ENCODE results near the gene USH1C. TPM values are rescaled to one million over a fixed set of nuclear protein-coding genes. Genes with fewer than 3 reads are reported as not detected.

USH1C gene
- total RNA-seq, 1 experiment from 2014 or later: 101 TPM

DNA sequence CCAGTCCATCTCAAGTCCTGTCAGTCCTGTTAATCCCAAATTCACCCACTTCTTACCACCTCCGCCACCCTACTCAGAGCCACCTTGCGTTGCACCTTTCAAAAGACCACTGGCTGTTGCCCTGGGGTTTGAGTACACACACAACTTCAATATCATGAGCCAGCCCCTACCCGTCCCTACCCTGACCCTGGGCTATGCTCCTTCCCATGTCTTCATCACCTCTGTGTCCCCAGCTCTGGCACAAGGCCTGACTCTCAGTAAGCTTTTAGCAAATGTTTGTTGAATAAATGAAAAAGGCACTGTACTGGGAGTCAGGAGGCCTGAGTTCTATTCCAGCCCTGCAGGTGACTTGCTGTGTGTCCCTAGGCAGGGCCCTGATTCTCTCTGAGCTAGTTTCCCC is 29.3 kb upstream of the USH1C start:
- TF ChIP-seq, protein P1, sequence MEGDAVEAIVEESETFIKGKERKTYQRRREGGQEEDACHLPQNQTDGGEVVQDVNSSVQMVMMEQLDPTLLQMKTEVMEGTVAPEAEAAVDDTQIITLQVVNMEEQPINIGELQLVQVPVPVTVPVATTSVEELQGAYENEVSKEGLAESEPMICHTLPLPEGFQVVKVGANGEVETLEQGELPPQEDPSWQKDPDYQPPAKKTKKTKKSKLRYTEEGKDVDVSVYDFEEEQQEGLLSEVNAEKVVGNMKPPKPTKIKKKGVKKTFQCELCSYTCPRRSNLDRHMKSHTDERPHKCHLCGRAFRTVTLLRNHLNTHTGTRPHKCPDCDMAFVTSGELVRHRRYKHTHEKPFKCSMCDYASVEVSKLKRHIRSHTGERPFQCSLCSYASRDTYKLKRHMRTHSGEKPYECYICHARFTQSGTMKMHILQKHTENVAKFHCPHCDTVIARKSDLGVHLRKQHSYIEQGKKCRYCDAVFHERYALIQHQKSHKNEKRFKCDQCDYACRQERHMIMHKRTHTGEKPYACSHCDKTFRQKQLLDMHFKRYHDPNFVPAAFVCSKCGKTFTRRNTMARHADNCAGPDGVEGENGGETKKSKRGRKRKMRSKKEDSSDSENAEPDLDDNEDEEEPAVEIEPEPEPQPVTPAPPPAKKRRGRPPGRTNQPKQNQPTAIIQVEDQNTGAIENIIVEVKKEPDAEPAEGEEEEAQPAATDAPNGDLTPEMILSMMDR (IDR thresholded peaks at IDR 0.05; ENCODE audit: insufficient read depth in 1 of 2, low read depth in 1 of 2, low read length in 1 of 2, severe bottlenecking in 1 of 2, unreplicated experiment in 1 of 2): no peak
- no peaks in the 10 kb centered on the region for H3K36me3 ChIP-seq (ENCODE audit: control insufficient read depth, insufficient read depth, low read length)
- H3K9me3 Mint-ChIP-seq (ENCODE audit: unreplicated experiment): no peaks in the 10 kb centered on the region
- intact Hi-C loops (cut with micrococcal nuclease; ENCODE audit: unreplicated experiment): no loop called here
- no peaks in the 10 kb centered on the region for H3K27me3 ChIP-seq (replicated peaks; ENCODE audit: control insufficient read depth, insufficient read depth, low read length)
- no peaks in the 10 kb centered on the region for H3K36me3 Mint-ChIP-seq (ENCODE audit: insufficient read depth, unreplicated experiment)
- H3K4me1 ChIP-seq: peaks cover 13% of the 10 kb centered on the region
- no peaks in the 10 kb centered on the region for H3K9me3 ChIP-seq
- no peak overlapping the region for H3K4me3 Mint-ChIP-seq (ENCODE audit: unreplicated experiment)
- H3K27ac Mint-ChIP-seq (ENCODE audit: unreplicated experiment): no peak overlapping the region
- CTCF ChIA-PET: no interaction called here
- peaks cover 6% of the 10 kb centered on the region for H3K4me1 Mint-ChIP-seq (ENCODE audit: low read depth, unreplicated experiment)
- no peak overlapping the region for H3K4me3 ChIP-seq (ENCODE audit: low read depth, low read length)
- BruUV-seq (replicated peaks): no TSS peak
- DNase-seq: no peak
- H3K27me3 Mint-ChIP-seq (ENCODE audit: insufficient read depth, unreplicated experiment): no peaks in the 10 kb centered on the region
- POLR2A ChIA-PET: no interaction called here

DNA sequence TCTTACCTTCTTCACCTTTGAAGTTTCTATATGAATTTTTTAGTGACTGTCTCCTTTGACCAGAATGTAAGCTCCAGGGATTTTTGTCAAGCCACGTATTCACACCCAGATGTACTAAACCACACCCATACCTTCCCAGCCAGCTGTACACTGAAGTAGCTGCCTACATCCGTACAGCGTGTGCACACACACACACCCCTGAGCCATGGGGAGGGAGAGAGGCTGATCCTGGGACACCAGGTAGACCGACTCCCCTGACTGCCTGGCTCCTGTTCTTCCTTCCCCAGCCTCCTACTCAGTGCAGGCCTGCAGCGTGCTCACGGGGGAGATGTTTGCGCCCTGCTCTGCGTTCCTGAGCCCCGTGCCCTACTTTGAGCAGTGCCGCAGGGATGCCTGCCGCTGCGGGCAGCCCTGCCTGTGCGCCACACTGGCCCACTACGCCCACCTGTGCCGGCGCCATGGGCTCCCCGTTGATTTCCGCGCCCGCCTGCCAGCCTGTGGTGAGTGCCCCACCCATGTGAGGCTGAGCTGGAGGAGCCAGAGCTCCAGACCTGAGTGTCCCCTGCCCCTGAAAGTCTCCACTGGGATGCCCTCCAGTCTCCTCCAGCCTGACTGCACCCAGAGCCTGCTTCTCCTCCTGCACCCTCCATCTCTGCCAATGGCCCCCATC is 28.7 kb upstream of the USH1C start:
- H3K4me3 Mint-ChIP-seq (ENCODE audit: unreplicated experiment): no peak overlapping the region
- POLR2A ChIA-PET: no interaction called here

GRCh38 chr11:17572359-17572690 is 28.1 kb upstream of the USH1C start:
- Histone ChIP-seq H3K27me3 (replicated peaks; ENCODE audit: control insufficient read depth, insufficient read depth, low read length) (no peaks in the 10 kb centered on the region), H3K4me3 (ENCODE audit: low read depth, low read length) (no peak overlapping the region), H3K9me3 (no peaks in the 10 kb centered on the region), H3K4me1 (peaks cover 13% of the 10 kb centered on the region), H3K36me3 (ENCODE audit: control insufficient read depth, insufficient read depth, low read length) (no peaks in the 10 kb centered on the region)
- Mint-ChIP-seq H3K27ac (ENCODE audit: unreplicated experiment) (no peak overlapping the region), H3K4me1 (ENCODE audit: low read depth, unreplicated experiment) (peaks cover 6% of the 10 kb centered on the region), H3K27me3 (ENCODE audit: insufficient read depth, unreplicated experiment) (no peaks in the 10 kb centered on the region), H3K36me3 (ENCODE audit: insufficient read depth, unreplicated experiment) (no peaks in the 10 kb centered on the region), H3K4me3 (ENCODE audit: unreplicated experiment) (no peak overlapping the region), H3K9me3 (ENCODE audit: unreplicated experiment) (no peaks in the 10 kb centered on the region)
- TF ChIP-seq, protein P1 (IDR thresholded peaks at IDR 0.05; ENCODE audit: insufficient read depth in 1 of 2, low read depth in 1 of 2, low read length in 1 of 2, severe bottlenecking in 1 of 2, unreplicated experiment in 1 of 2): no peak
- POLR2A ChIA-PET: no interaction called here
- intact Hi-C loops (cut with micrococcal nuclease; ENCODE audit: unreplicated experiment): no loop called here
- CTCF ChIA-PET: interaction anchor here (1.1 kb wide), 1 partner anchor 7 kb away, joined by 3 read pairs; no protein-coding TSS in a partner anchor
- DNase-seq: no peak
- no TSS peak for BruUV-seq (replicated peaks)

More for the DNA sequence above, 28.7 kb upstream of the USH1C start:
- intact Hi-C loops (cut with micrococcal nuclease; ENCODE audit: unreplicated experiment): no loop called here
- Histone ChIP-seq H3K4me1 (peaks cover 13% of the 10 kb centered on the region), H3K9me3 (no peaks in the 10 kb centered on the region), H3K36me3 (ENCODE audit: control insufficient read depth, insufficient read depth, low read length) (no peaks in the 10 kb centered on the region), H3K4me3 (ENCODE audit: low read depth, low read length) (no peak overlapping the region), H3K27me3 (replicated peaks; ENCODE audit: control insufficient read depth, insufficient read depth, low read length) (no peaks in the 10 kb centered on the region)
- Mint-ChIP-seq H3K4me1 (ENCODE audit: low read depth, unreplicated experiment) (peaks cover 6% of the 10 kb centered on the region), H3K27me3 (ENCODE audit: insufficient read depth, unreplicated experiment) (no peaks in the 10 kb centered on the region), H3K9me3 (ENCODE audit: unreplicated experiment) (no peaks in the 10 kb centered on the region), H3K36me3 (ENCODE audit: insufficient read depth, unreplicated experiment) (no peaks in the 10 kb centered on the region), H3K27ac (ENCODE audit: unreplicated experiment) (no peak overlapping the region)
- TF ChIP-seq, protein P1 (IDR thresholded peaks at IDR 0.05; ENCODE audit: insufficient read depth in 1 of 2, low read depth in 1 of 2, low read length in 1 of 2, severe bottlenecking in 1 of 2, unreplicated experiment in 1 of 2): no peak
- no peak for DNase-seq
- BruUV-seq (replicated peaks): no TSS peak
- CTCF ChIA-PET: interaction anchor here (1.1 kb wide), 1 partner anchor 8 kb away, joined by 3 read pairs; no protein-coding TSS in a partner anchor

Measured in Caco-2 (cell line).